ENCODE measurements around the gene SMYD3. TPM values are rescaled to one million over a fixed set of nuclear protein-coding genes. Genes with fewer than 3 reads are reported as not detected.

Gene SMYD3
- polyA plus RNA-seq, 1 experiment: 39.9 TPM

DNA sequence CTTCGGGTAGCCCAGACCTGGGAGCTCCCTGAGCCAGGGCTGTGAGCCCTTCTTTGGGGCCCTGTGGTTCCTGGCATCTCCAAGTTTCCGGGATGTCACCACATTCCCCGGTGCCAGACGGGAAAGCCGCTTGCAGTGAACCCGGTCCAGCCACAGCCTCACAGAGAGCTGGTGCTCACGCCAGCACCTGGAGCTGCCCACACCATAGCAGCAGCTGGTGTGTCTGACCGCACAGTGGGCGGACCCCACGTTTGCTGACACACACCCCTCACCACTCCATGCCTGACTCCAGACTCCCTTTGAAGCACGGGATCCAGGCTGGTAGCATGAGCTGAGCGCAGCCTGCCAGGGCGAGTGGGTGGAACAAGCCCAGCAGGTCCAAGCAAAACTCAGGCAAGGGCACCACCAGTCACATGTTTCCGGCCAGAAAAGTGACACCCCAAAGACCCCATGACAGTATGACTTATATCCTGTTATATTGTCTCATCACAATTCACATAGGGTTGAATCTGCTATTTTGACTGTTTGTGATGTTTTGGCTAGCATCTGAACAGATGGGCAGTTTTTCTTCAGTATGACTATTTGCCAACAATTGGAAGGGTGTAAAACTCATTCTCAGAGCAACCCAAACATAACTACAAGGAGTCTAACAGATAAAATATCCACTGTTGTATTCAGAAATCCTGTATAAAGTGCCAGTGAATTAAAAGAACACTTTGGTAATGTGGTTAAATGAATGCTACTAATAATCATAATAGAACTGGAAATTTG is 285.4 kb downstream of the SMYD3 start:
- Histone ChIP-seq H3K27me3 (ENCODE audit: control insufficient read depth, insufficient read depth, low read length) (no peaks in the 10 kb centered on the region), H3K9me3 (ENCODE audit: control insufficient read depth, insufficient read depth, low read length) (peaks cover 15% of the 10 kb centered on the region), H3K27ac (ENCODE audit: low read depth, low read length) (no peak overlapping the region), H3K4me3 (ENCODE audit: low read depth, low read length) (no peak overlapping the region)
- CTCF ChIA-PET: interaction anchor here (1.3 kb wide), 1 partner anchor 40 kb away, joined by 3 read pairs; no protein-coding TSS in a partner anchor
- DNase-seq (ENCODE audit: low read depth, low spot score): no peak
- TF ChIP-seq, protein P1, sequence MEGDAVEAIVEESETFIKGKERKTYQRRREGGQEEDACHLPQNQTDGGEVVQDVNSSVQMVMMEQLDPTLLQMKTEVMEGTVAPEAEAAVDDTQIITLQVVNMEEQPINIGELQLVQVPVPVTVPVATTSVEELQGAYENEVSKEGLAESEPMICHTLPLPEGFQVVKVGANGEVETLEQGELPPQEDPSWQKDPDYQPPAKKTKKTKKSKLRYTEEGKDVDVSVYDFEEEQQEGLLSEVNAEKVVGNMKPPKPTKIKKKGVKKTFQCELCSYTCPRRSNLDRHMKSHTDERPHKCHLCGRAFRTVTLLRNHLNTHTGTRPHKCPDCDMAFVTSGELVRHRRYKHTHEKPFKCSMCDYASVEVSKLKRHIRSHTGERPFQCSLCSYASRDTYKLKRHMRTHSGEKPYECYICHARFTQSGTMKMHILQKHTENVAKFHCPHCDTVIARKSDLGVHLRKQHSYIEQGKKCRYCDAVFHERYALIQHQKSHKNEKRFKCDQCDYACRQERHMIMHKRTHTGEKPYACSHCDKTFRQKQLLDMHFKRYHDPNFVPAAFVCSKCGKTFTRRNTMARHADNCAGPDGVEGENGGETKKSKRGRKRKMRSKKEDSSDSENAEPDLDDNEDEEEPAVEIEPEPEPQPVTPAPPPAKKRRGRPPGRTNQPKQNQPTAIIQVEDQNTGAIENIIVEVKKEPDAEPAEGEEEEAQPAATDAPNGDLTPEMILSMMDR (IDR thresholded peaks at IDR 0.05; ENCODE audit: low read depth, low read length): no peak
- POLR2A ChIA-PET: no interaction called here

DNA sequence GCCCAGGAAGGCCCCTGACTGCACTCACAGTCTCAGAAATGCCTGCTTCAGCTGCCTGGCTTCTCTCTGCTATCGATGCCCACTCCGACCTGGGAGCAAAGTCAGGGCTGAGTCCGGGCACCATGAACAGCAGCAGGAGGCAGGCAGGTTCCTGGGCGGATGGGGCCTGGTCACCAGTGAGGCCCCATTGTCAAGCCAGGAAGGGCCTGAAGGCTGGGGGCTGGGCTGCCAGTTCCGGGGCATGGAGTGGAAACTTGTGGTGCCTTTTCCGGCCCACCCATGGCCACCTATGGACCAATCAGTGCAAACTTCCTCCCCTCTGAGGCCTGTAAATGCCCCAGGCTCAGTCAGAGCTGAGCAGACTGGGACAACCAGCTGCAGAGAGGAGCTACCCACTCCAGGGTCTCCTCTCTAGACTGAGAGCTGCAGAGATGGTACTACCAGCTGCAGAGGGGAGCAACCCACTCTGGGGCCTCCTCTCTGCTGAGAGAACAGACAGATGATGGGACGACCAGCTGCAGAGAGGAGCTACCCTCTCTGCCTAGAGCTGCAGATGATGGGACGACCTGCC is 286.5 kb downstream of the SMYD3 start:
- TF ChIP-seq, protein P1 (IDR thresholded peaks at IDR 0.05; ENCODE audit: low read depth, low read length): no peak
- POLR2A ChIA-PET: no interaction called here
- CTCF ChIA-PET: interaction anchor here (1.3 kb wide), 1 partner anchor 41 kb away, joined by 3 read pairs; no protein-coding TSS in a partner anchor
- H3K27ac ChIP-seq (ENCODE audit: low read depth, low read length): no peak overlapping the region
- H3K27me3 ChIP-seq (ENCODE audit: control insufficient read depth, insufficient read depth, low read length): no peaks in the 10 kb centered on the region
- peaks cover 15% of the 10 kb centered on the region for H3K9me3 ChIP-seq (ENCODE audit: control insufficient read depth, insufficient read depth, low read length)
- H3K4me3 ChIP-seq (ENCODE audit: low read depth, low read length): no peak overlapping the region
- no peak for DNase-seq (ENCODE audit: low read depth, low spot score)

DNA sequence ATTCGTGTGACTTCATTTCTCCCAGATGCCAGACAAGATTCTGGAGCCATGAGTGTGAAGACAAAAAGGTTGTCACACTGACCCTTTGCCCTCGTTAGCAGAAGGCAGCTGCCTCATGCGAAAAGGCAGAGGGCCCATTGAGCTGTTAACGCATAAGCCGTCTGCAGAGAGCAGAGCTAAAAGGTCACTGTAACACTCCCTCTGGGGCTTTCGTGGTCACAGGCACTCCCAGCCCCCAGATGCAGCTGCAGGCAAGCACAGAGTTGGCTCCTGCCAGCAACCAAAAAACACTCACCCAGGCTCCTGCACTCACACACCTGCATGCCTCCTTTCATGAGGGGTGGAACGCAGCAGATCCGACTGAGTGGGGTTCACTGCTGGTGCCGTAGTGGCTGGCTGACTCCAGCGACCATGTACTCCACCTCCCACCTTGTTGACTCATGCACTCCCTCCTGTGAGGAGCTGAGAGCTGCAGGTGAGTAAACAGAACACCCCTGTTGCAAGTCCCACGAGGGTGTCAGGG is 287.5 kb downstream of the SMYD3 start:
- Histone ChIP-seq H3K4me3 (ENCODE audit: low read depth, low read length) (no peak overlapping the region), H3K27me3 (ENCODE audit: control insufficient read depth, insufficient read depth, low read length) (no peaks in the 10 kb centered on the region), H3K27ac (ENCODE audit: low read depth, low read length) (no peak overlapping the region), H3K9me3 (ENCODE audit: control insufficient read depth, insufficient read depth, low read length) (peaks cover 15% of the 10 kb centered on the region)
- ChIA-PET POLR2A (interaction anchor here (1.1 kb wide), 1 partner anchor 12 kb away, joined by 3 read pairs; no protein-coding TSS in a partner anchor), CTCF (no interaction called here)
- no peak for DNase-seq (ENCODE audit: low read depth, low spot score)
- TF ChIP-seq, protein P1 (IDR thresholded peaks at IDR 0.05; ENCODE audit: low read depth, low read length): no peak

DNA sequence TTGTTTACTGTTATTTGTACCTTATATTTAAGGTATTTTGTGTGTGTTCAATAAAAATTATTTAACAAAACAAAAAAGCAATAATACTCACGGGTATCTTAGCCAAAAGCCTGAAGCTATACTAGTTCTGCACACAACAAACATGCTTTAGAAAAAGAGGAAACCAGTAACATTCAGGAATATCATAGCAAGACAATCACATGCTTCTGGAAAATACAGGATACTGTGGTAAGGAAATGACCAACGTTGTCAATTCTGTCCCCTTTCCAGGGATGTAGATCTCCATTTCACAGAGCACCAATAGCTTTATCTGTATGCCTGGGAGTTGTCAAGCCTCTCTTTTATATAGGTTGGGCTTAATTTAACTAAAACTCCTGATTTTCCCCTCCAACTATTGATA is 288.4 kb downstream of the SMYD3 start:
- Histone ChIP-seq H3K9me3 (ENCODE audit: control insufficient read depth, insufficient read depth, low read length) (peaks cover 15% of the 10 kb centered on the region), H3K4me3 (ENCODE audit: low read depth, low read length) (no peak overlapping the region), H3K27me3 (ENCODE audit: control insufficient read depth, insufficient read depth, low read length) (no peaks in the 10 kb centered on the region), H3K27ac (ENCODE audit: low read depth, low read length) (no peak overlapping the region)
- TF ChIP-seq, protein P1 (IDR thresholded peaks at IDR 0.05; ENCODE audit: low read depth, low read length): no peak
- no peak for DNase-seq (ENCODE audit: low read depth, low spot score)
- POLR2A ChIA-PET: interaction anchor here (1.1 kb wide), 1 partner anchor 11 kb away, joined by 3 read pairs; no protein-coding TSS in a partner anchor
- CTCF ChIA-PET: no interaction called here

DNA sequence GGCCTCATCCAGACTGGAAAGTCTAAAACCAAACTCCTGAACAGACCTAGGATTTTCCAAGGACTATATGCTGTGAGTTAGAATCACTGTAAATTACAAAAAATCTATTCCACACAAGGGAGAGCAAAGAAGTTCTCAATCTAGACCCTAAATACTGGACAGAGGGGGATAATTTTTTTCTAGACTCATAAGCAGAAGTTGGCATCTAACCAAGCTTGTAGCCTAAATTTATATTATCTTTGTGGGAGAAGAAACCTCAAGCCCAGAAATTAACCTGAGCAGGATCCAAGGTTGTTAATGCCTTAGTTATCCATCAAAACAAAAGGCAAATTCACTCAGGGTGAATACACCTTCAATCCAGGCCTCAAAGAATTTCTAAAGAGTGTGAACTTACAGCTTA is 290.2 kb downstream of the SMYD3 start:
- H3K27me3 ChIP-seq (ENCODE audit: control insufficient read depth, insufficient read depth, low read length): no peaks in the 10 kb centered on the region
- TF ChIP-seq, protein P1 (IDR thresholded peaks at IDR 0.05; ENCODE audit: low read depth, low read length): no peak
- peaks cover 15% of the 10 kb centered on the region for H3K9me3 ChIP-seq (ENCODE audit: control insufficient read depth, insufficient read depth, low read length)
- H3K27ac ChIP-seq (ENCODE audit: low read depth, low read length): no peak overlapping the region
- DNase-seq (ENCODE audit: low read depth, low spot score): no peak
- ChIA-PET POLR2A (no interaction called here), CTCF (no interaction called here)
- H3K4me3 ChIP-seq (ENCODE audit: low read depth, low read length): no peak overlapping the region
